ENCODE measurements around the gene PAF1.
"Not testable (repeated sequence)": the region's sequence is repeated elsewhere in the genome, so short reads cannot be mapped to it uniquely, and the experiment has no call there.

The PAF1 gene

GRCh38 chr19:39349326-39349725 lies 41.6 kb downstream of the PAF1 start:
- no peak for DNase-seq

DNA sequence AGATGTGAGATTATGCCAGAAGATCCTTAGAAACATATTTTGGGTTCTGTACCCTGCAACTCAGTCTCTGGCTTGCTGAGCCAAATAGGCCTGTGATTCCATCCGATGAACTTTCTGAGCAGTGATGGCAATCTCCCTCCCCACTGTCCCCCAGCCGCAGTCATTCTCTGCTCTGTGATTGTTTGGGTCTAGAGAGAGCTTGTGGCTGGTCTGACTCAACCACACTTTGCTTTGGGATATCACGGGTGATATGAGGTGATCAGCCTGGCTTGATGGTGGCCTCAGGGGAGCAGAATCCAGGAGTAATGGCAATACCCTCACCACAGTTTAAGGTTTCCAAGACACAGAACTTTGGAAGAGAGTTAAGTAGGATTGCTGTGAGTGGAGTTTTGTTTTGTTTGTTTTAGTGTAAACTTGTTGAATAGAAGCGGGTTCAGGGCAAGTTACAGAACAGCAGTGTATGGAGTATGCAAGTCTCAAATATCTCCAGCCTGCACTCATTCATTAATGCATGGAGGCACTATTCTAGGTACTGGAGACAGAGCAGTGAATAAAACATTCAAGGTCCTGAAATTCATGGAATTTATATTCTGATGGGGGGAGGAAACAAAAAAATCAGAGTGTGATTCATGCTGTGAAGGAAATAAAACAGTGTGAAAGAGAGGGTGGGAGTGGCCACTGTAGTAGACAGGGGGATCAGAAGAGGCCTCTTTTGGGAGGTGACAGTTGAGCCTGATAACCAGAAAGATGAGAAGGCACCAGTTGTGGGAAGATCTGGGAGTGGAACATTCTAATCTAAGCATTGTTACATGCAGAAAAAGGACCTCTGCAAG lies 43.4 kb downstream of the PAF1 start:
- no peak for DNase-seq

- DNase-seq: no peak
Observed at GRCh38 chr19:39345956-39346355, 45.0 kb downstream of the PAF1 start.

- no peak for DNase-seq
Observed at GRCh38 chr19:39342647-39343305, 48.1 kb downstream of the PAF1 start.

DNA sequence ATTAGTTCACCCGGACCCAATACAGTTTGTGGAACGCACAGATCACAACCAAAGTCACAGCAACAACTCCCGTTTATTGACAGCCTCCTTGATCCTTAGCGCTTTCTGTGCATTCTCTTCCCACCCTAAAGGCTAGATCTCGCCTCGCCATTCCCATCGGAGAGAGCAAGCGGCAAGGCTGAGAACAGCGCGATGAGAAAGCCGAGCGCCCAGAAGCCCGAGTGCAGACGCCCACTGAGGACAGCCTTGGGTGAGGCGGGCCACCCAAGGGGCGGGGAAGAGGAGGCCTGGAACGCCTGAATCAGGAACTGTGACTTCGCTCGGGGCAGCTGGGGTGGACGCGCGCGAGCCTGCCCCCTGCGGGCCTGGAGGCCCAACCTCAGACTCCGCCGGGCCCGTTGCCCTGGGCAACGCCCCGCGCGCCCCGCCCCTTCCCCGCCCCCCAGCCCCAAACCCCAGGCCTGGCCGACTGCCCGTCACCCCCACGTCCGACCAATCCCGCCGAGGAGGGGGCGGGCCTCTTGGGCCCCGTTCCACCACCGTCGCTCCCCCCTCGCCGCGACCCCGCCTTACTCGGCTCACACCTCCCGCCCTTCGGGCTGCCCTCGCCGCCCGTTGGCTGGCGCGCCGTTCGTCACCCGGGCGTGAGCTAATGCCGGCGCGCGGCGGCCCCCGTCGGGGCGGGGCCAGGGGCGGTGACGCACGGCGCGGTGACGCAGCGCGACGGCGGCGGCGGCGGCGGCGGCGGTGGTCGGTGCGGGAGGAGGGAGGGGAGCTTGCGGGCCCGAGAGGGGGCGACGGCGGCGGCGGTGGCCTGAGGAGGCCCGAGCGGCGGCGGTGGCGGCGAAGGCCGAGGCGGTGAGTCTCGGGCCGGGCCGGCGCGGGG lies 48.9 kb downstream of the PAF1 start, which contains the start of gene SAMD4B:
SAMD4B (plus strand) TSS at position 703 of the 886 bp plus-strand sequence. CDS start 14,473 bp downstream, outside the sequence.
- peak; percentile 99 for DNase-seq

DNA sequence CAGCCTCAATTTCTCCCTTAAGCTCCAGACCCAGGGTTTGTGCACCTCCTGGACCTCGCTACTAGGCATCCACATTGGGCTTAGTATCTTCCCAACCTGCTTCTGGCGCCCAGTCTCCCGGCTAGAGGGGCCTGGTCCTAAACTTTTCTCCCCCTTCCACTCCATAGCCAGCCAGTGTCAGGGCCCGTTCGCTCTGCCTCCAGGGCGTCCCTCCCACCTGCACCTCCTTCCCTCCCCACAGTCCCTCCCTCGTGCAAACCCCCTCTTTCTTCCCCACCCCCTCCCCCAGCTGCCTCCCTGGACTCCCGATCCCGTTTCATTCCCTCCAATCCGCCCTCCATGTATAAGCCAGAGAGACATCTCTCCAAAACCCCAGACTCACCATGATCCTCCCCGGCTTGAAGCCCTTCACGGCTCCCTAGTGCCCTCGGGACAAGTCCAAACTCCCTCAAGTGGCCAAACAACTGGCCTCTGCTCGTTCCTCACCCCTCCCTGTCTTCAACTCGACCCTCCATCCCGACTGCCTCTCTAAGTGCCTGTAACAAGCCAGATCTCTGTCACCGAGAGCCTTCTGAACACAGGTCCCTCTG lies 49.7 kb downstream of the PAF1 start:
- DNase-seq: peak; percentile 43

DNA sequence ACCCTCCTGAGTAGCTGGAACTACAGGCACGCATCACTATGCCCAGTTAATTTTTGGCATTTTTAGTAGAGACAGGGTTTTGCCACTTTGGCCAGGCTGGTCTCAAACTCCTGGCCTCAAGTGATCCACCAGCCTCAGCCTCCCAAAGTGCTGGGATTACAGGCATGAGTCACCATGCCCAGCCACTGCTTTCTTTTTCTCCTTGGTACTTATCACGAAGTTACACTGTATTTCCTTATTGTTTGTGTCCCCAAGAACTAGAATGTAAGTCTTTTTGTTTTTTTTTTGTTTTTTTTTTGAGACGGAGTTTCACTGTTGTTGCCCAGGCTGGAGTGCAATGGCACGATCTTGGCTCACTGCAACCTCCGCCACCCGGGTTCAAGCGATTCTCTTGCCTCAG lies 50.8 kb downstream of the PAF1 start:
- DNase-seq: not testable (repeated sequence)

- no peak for DNase-seq
Observed at GRCh38 chr19:39339674-39340073, 51.2 kb downstream of the PAF1 start.

- DNase-seq: no peak
Observed at GRCh38 chr19:39336483-39336882, 54.4 kb downstream of the PAF1 start.
